ENCODE results near the gene TANGO2. TPM values are rescaled to one million over a fixed set of nuclear protein-coding genes. Genes with fewer than 3 reads are reported as not detected.
A peak's percentile ranks its signal among the peaks of the same experiment; 100 is the strongest.

TANGO2 gene
- total RNA-seq, 1 donor from 2014 or later, result 46.8 TPM

DNA sequence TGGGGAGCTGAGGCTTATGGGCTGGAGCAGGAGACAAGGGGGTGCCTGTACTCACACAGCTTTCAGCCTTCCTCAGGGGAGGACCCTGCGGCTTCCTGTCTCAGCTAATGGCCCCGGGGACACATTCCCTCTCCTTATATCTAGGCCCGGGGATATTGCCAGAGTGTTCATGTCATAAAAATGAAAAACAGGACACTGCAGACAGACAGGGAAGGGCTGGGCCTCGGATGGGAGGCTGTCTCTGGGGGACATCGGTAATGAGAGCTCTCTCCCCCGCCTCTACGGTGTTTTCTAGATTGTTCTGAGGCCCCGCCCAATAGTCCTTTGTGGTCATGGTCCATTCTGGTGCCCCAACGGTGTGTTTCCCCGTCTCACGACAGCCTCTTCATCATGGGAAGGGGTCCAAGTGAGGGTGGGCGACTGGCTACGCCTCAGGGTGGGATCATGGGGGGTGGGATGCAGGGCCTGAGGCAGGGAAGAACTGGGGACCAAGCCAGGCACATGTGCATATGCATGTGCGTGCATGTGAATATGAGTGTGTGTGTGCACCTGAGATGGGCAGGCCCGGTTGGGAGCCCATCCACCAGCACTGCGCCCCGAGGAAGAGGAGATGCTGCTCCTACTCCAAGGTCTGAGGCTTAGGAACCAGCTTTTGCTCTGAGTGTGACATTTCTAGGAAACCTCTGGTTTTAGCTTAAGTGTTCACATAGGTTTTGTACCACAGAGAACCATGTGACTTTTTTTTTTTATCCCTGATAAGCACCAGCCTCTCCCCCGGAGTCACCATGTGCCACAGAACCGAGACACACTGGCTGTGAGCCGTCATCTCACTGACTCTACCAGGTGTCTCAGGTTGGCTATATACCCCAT, 9.6 kb upstream of the TANGO2 start:
- no peak for DNase-seq (ENCODE audit: low read depth in 2 of 2)

DNA sequence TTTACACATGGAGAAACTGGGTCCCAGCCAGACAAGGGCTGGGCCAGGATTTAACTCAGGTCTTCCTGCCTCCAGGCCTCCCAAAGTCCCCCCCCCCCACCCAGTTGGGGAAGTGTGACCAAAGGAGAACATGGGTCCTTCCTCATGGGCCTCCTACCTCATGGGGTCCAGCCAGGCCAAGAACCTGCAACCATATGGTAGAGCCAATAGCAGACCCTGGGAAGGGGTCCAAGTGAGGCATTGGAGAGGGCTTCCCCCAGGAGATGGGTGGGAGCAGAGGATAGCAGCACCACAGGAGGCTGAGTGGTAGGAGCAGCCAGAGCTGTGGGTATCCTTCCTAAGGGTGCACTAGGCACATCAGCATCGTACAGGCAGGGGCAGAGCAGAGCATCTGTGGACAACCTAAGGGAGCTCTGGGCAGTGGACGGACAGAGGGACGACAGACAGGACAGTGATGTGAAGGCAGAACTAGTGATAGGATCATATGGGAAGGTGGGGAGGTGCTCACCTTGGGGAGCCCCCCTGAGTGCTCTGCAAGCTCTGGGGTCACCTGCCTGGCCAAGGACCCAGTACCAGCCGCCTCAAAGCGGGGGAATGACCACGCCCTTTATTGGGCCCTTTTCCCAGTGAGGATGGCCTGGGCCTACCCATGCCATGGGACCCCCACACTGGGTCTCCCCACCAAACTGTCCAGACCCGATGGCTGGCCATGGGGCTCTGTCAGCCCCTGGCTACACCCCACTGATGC, 8.7 kb upstream of the TANGO2 start:
- no peak for DNase-seq (ENCODE audit: low read depth in 2 of 2)

DNA sequence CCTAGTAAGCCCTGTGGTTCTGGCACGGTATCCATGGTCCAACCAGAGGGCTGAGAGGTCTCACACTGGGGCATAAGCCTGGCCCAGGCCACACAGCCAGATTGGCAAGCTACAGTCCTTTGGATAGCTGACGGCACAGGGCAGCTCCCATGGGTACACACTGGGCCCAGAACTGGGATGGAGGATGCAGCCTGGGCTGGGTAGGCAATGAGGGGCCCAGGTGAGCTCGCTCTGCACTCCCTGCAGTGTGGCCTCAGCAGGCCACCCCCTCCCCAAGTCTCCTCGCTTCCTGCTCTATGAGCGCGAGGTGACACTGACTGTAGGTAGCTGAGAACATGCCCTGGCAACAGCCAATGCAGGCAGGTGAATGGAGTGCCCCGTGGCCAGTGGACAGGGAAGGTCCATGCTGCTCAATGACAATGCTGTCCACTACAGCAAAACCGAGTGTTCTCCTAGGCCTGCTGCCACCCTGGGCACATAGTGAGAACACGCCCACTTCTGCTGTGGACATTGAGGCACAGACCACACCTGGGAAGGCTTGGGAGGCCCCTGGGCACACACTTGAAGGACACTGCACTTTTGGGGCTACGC, 8.1 kb upstream of the TANGO2 start:
- no peak for DNase-seq (ENCODE audit: low read depth in 2 of 2)

- peak; percentile 71 to 85 for DNase-seq (ENCODE audit: low read depth in 2 of 2)
These were observed 7.5 kb upstream of the TANGO2 start for GRCh38 chr22:20013382-20013871.

DNA sequence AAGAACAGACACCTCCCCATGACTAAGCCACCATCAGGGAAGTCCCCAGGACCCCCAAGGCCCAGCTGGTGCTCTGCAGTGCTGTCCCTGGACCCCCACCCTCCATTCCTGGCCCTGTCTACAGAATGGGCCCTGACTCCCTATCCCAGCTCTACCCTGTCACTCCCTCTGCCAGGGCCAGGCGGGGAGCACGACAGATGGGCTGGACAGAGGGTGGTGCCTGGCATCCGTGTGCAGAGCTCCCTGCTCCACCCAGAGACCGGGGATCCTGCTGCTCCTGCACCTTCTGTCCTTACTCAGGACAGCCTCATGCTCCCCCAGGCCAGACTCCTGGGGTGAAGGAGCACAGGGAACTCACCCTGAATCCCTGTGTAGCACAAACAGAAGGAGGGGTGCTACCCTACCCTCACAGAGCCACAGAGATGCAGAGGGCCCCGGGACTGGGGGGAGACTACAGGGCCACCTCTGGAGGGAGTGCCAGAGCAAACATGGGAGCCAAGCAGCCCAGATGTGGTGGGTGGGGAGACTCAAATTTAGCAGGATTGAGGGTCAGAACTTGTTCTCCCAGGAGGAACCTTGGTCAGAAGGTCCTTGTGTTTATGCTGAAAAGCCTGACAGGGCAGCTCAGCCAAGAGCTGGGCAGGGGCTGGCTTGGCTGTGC, 6.3 kb upstream of the TANGO2 start:
- DNase-seq (ENCODE audit: low read depth in 2 of 2), result no peak

GRCh38 chr22:20015187-20015625, 5.7 kb upstream of the TANGO2 start:
- no peak for DNase-seq (ENCODE audit: low read depth in 2 of 2)

GRCh38 chr22:20015971-20016733, 4.8 kb upstream of the TANGO2 start:
- peak; percentile 32 to 45 for DNase-seq (ENCODE audit: low read depth in 2 of 2)

- DNase-seq (ENCODE audit: low read depth in 2 of 2), result peak; percentile 91 to 95
These were observed 3.9 kb upstream of the TANGO2 start, which contains the start of gene ARVCF for GRCh38 chr22:20016734-20017621. ARVCF (minus strand) TSS chr22:20016823; CDS start chr22:19990794, 26,029 bp downstream.

DNA sequence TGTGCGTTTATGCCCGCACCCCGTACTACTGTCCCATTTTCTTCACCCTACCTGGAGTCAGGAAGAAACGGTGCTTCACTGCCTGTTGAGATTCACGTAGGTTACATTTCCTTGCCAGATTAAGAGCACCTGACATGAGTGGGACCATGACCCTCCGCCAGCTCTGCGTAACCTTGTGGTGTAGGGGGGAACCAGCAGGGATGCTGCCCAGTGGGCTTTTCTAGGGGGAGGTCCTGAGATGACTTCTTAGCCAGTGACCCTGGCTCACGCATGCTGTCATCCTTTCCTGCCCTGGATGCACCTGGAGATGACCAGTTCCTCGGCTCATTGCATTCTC, 3.3 kb upstream of the TANGO2 start:
- no peak for DNase-seq (ENCODE audit: low read depth in 2 of 2)

DNA sequence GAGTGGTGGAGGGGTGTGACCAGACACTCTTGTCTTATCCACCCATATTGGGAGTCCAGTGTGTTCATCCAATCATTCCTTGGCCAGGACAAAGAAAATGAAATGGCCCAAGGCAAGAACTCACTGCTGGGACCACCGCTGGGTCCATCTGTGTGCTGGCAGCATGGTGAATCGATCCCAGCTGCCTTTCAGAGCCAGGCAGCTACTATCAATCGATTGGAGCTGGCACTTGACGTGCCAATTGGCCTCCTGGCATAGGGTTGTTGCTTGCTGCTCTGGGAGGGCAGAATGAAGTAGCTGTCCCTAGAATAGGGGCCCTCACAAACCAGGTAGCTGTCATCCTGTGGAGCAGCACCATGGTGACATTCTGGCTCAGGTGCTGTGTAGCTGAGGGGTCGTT, 2.9 kb upstream of the TANGO2 start:
- no peak for DNase-seq (ENCODE audit: low read depth in 2 of 2)

DNA sequence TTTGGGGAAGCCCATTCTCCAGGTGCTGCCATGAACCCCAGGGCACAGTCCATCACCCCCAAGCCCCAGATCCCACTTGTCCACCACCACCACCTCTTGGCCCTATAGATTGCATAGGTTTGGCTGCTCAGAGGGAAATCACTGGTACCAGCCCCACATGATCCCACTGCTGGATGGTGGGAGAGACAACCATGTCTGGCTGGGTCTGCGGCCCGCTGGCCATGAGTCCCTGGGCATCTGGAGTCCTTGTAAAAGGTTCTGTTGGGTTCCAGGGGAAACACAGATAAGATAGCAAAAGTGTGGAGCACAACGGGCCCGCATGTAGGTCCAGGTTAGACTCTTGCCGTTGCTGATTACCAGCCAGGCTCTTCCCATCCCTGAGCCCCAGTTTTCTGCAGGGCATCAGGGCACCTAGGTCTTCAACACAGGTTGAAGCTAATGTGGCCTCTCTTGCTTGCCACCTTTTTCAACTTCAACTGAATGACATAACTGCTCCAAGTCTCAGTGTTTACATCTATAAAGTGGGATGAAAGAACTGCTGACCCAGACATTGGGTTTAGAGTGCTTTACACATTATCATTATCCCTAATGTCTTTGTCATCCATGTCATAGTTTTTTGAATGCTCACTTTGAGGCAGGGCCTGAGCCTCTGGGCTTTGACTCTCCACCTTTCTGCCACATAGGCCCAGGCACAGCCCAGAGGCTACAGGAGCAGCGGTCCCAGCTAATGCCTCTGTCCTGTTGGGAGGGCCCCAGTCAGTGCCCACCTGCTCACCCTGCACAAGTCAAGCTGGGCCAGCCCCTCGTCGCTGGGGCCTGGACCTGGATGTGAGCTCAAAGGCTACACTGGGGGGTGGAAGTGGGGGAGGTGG, 1.0 kb upstream of the TANGO2 start:
- DNase-seq (ENCODE audit: low read depth in 2 of 2), result no peak

DNA sequence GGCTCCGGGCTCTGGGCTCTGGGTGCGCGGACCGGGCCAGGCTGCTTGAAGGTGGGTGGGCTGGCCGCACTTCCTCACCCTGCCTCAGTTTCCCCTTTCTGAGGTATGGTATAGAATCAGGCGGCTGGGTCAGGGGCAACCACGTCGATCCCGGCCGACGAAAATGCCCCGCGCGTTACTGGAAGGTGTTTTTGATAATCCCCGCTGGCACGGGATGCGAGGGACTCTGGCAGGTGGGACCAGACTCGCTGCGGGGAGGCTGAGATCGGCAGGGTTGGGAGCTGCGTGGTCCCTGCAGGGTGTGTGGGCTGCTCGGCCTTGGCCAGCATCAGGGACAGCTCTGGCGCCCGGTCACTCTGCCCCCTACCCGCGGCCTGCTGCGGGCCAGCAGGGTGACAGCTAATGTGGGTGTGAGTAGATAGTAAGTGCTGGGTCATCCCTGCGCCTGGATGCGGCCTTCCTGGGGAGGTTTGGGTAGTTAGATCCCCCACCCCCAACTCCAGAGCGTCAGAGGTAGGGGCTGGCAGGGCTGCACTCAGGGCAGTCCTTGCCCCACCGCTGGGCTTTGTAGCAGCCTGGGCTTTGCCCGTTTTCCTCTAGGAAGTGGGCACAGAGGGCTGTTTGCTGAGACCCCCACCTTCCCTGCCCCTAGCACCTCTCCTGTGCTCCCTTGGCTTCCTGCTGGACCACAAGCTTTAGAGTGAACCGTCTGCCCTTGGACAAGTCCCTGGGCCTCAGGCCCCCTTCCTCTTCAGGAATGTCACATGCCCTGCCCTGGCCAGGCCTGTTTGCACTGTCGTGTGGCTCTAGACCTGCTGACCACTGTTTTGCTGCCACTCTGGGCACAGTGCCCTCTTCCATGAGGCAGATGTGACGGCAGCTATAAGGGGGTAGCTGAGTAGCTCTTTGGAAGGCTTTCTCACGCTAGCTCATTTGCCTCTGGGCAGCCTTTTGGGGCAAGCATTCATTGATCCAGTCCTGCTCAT, 579 bp downstream of the TANGO2 start:
- DNase-seq (ENCODE audit: low read depth in 2 of 2), result peak; percentile 44 to 85

GRCh38 chr22:20022231-20022977, 1.5 kb downstream of the TANGO2 start:
- DNase-seq (ENCODE audit: low read depth in 2 of 2), result no peak

DNA sequence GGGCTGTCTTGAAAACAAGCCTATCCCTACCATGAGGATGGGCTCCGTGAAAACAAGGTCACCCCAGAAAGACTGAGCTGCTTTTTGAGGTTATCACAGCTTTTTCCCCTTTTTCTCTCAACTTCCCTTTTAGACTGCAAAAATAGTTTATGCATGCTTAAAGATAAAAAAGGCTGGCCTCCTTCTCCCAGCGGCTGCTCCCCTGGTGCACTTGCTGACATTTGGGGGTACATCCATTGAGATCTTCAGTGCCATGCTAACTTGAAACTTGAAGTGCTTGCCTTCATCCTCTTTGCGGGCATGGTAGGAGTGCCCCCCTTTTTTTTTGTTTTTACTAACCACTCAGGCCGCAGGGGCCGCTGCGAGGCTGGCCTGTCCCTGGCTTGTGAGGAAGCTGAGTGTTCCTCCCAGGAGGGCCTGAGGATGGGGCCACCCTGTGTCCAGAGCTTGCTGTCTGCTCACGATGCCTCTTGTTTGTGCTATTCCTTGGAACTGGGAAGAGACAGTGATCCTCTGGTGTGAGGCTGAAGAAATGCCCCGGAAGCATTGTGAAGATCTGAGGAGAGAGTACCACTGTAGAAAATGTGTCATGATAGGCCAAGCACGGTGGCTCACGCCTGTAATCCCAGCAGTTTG, 2.2 kb downstream of the TANGO2 start:
- no peak for DNase-seq (ENCODE audit: low read depth in 2 of 2)

GRCh38 chr22:20024225-20024624, 3.3 kb downstream of the TANGO2 start:
- DNase-seq (ENCODE audit: low read depth in 2 of 2), result no peak

DNA sequence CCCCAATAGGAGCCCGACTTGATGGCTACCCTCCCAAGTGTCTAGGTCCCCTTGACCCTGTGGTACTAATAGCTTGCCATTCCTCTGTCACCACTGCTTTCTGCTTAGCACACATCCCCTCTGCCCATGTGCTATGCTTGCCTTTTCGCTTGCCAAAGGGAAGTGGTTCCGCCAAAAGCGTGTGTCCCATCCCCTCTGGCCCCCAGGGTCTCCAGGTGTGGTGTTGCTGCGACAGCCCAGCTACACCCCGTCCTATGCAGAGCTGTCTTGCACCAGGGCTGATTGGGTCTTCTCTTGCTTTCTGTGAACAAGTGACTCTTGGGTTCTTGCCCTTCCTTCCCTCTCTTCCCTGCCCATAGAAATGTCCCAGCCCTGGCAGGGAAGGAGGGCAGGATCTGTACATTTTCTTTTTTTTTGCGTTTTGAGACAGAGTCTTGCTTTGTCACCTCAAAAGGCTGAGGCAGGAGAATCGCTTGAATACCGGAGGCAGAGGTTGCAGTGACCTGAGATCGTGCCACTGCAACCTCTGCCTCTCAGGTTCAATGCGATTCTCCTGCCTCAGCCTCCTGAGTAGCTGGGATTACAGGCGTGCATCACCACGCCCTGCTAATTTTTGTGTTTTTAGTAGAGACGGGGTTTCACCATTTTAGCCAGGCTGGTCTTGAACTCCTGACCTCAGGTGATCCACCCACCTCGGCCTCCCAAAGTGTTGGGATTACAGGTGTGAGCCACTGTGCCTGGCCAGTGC, 3.9 kb downstream of the TANGO2 start:
- DNase-seq (ENCODE audit: low read depth in 2 of 2), result no peak
